Stimulated activated naive B cell treated with anti-CD40 and anti-IgM and Interleukin-4, amounts not matched to agents 10 μg/mL and 1 μg/mL and 100 μg/mL, for 72 hours (primary cell): ENCODE data around the gene SLC37A2.

Experiments
- ATAC-seq, 2 donors: fragments of 150-1000 bp; cut with Tn5 transposase; replicated peaks; 2 replicates each; pipeline ENCODE4 v1.10.0; 2021; ENCODE audit warnings: moderate library complexity in 1 of 2
- DNase-seq: peaks from one replicate; pipeline ENCODE4 v3.0.0; 2021
- H3K27ac Mint-ChIP-seq: one replicate; pipeline ENCODE4 v1.8.0; 2022; ENCODE audit warnings: mild to moderate bottlenecking, mixed read lengths
- H3K27me3 Mint-ChIP-seq, 2 donors: one replicate each; pipeline ENCODE4 v1.8.0; 2022; ENCODE audit warnings: mixed read lengths in 2 of 2
- H3K36me3 Mint-ChIP-seq, 2 donors: one replicate each; pipeline ENCODE4 v1.8.0; 2022; ENCODE audit warnings: mixed read lengths in 2 of 2, mild to moderate bottlenecking in 1 of 2
- H3K4me1 Mint-ChIP-seq, 2 donors: one replicate each; pipeline ENCODE4 v1.8.0; 2022; ENCODE audit warnings: mixed read lengths in 2 of 2, mild to moderate bottlenecking in 1 of 2
- H3K4me3 Mint-ChIP-seq, 2 donors: one replicate each; pipeline ENCODE4 v1.8.0; 2022; ENCODE audit warnings: mild to moderate bottlenecking in 2 of 2, mixed read lengths in 2 of 2, moderate library complexity in 1 of 2
- H3K9me3 Mint-ChIP-seq, 2 donors: one replicate each; pipeline ENCODE4 v1.8.0; 2022; ENCODE audit warnings: mixed read lengths in 2 of 2, mild to moderate bottlenecking in 1 of 2

The SLC37A2 gene

GRCh38 chr11:125123194-125123946 lies 60.3 kb downstream of the SLC37A2 start:
- peak overlapping the region; percentile 33 for H3K27ac Mint-ChIP-seq
- no peaks in the 10 kb centered on the region for H3K36me3 Mint-ChIP-seq
- H3K9me3 Mint-ChIP-seq, result peaks cover 0 to 4% of the 10 kb centered on the region in 2 donors
- H3K4me3 Mint-ChIP-seq, result peak overlapping the region in 1 of 2 donors; percentile 23
- peaks cover 30 to 63% of the 10 kb centered on the region in 2 donors for H3K27me3 Mint-ChIP-seq
- no peak for DNase-seq
- ATAC-seq, result no peak
- peaks cover 0 to 6% of the 10 kb centered on the region in 2 donors for H3K4me1 Mint-ChIP-seq

GRCh38 chr11:125123947-125124617 lies 61.0 kb downstream of the SLC37A2 start:
- DNase-seq, result no peak
- H3K4me1 Mint-ChIP-seq, result peaks cover 0 to 6% of the 10 kb centered on the region in 2 donors
- peaks cover 0 to 4% of the 10 kb centered on the region in 2 donors for H3K9me3 Mint-ChIP-seq
- H3K27ac Mint-ChIP-seq, result no peak overlapping the region
- ATAC-seq, result peak; percentile 71 to 82
- no peaks in the 10 kb centered on the region for H3K36me3 Mint-ChIP-seq
- peaks cover 28 to 60% of the 10 kb centered on the region in 2 donors for H3K27me3 Mint-ChIP-seq
- peak overlapping the region in 1 of 2 donors; percentile 23 for H3K4me3 Mint-ChIP-seq

- Mint-ChIP-seq H3K27ac (no peak overlapping the region), H3K36me3 (no peaks in the 10 kb centered on the region), H3K27me3 (peaks cover 30 to 60% of the 10 kb centered on the region in 2 donors), H3K9me3 (peaks cover 0 to 4% of the 10 kb centered on the region in 2 donors), H3K4me3 (no peak overlapping the region), H3K4me1 (peaks cover 0 to 6% of the 10 kb centered on the region in 2 donors)
- no peak for DNase-seq
- ATAC-seq, result no peak
Observed at GRCh38 chr11:125124618-125124992, 61.5 kb downstream of the SLC37A2 start.

GRCh38 chr11:125128450-125128849 lies 65.3 kb downstream of the SLC37A2 start:
- Mint-ChIP-seq H3K36me3 (no peaks in the 10 kb centered on the region), H3K4me1 (peaks cover 0 to 6% of the 10 kb centered on the region in 2 donors), H3K27me3 (peaks cover 43 to 58% of the 10 kb centered on the region in 2 donors), H3K9me3 (peaks cover 0 to 7% of the 10 kb centered on the region in 2 donors), H3K4me3 (no peak overlapping the region), H3K27ac (no peak overlapping the region)
- DNase-seq (no peak), ATAC-seq (no peak)

- H3K27ac Mint-ChIP-seq, result no peak overlapping the region
Observed at GRCh38 chr11:125129316-125129993, 66.3 kb downstream of the SLC37A2 start.

GRCh38 chr11:125132071-125132470 lies 69.0 kb downstream of the SLC37A2 start:
- Mint-ChIP-seq H3K36me3 (no peaks in the 10 kb centered on the region), H3K27me3 (peaks cover 51 to 61% of the 10 kb centered on the region in 2 donors), H3K4me1 (no peaks in the 10 kb centered on the region), H3K4me3 (no peak overlapping the region), H3K27ac (no peak overlapping the region), H3K9me3 (peaks cover 0 to 3% of the 10 kb centered on the region in 2 donors)
- ATAC-seq (no peak), DNase-seq (no peak)

More at GRCh38 chr11:125129316-125129993, 66.3 kb downstream of the SLC37A2 start:
- ATAC-seq (no peak), DNase-seq (no peak)
- Mint-ChIP-seq H3K27me3 (peaks cover 50 to 59% of the 10 kb centered on the region in 2 donors), H3K4me1 (peaks cover 0 to 5% of the 10 kb centered on the region in 2 donors), H3K4me3 (no peak overlapping the region), H3K36me3 (no peaks in the 10 kb centered on the region), H3K9me3 (peaks cover 0 to 3% of the 10 kb centered on the region in 2 donors)

GRCh38 chr11:125132596-125132995 lies 69.5 kb downstream of the SLC37A2 start:
- no peak overlapping the region for H3K27ac Mint-ChIP-seq
- ATAC-seq (no peak), DNase-seq (no peak)
- H3K9me3 Mint-ChIP-seq, result peaks cover 0 to 3% of the 10 kb centered on the region in 2 donors
- peaks cover 46 to 56% of the 10 kb centered on the region in 2 donors for H3K27me3 Mint-ChIP-seq
- no peaks in the 10 kb centered on the region for H3K36me3 Mint-ChIP-seq
- no peaks in the 10 kb centered on the region for H3K4me1 Mint-ChIP-seq
- H3K4me3 Mint-ChIP-seq, result no peak overlapping the region

GRCh38 chr11:125136001-125136400 lies 72.9 kb downstream of the SLC37A2 start:
- Mint-ChIP-seq H3K36me3 (no peaks in the 10 kb centered on the region), H3K27me3 (peaks cover 49 to 62% of the 10 kb centered on the region in 2 donors), H3K4me3 (no peak overlapping the region), H3K9me3 (peaks cover 0 to 3% of the 10 kb centered on the region in 2 donors), H3K4me1 (no peaks in the 10 kb centered on the region), H3K27ac (no peak overlapping the region)
- DNase-seq (no peak), ATAC-seq (no peak)

GRCh38 chr11:125138966-125139365 lies 75.9 kb downstream of the SLC37A2 start:
- Mint-ChIP-seq H3K4me1 (peaks cover 3 to 6% of the 10 kb centered on the region in 2 donors), H3K9me3 (no peaks in the 10 kb centered on the region), H3K27me3 (peaks cover 32 to 70% of the 10 kb centered on the region in 2 donors), H3K4me3 (no peak overlapping the region), H3K36me3 (no peaks in the 10 kb centered on the region), H3K27ac (no peak overlapping the region)
- ATAC-seq (no peak), DNase-seq (no peak)

- Mint-ChIP-seq H3K4me3 (no peak overlapping the region), H3K9me3 (no peaks in the 10 kb centered on the region), H3K4me1 (peaks cover 3 to 6% of the 10 kb centered on the region in 2 donors), H3K27ac (no peak overlapping the region), H3K27me3 (peaks cover 33 to 71% of the 10 kb centered on the region in 2 donors), H3K36me3 (no peaks in the 10 kb centered on the region)
- DNase-seq, result no peak
- ATAC-seq, result no peak
Observed at GRCh38 chr11:125139778-125140177, 76.7 kb downstream of the SLC37A2 start.
